SK-N-SH (cell line): Measurements from ENCODE around the gene PRICKLE4. TPM values are rescaled to one million over a fixed set of nuclear protein-coding genes. Genes with fewer than 3 reads are reported as not detected.

Experiments used
- CTCF ChIA-PET: fragments of 300-600, 350-600 bp; formaldehyde crosslinking; extraction: SDS; loops from one replicate; lab custom pipeline; 2021; lab: Yijun Ruan, JAX
- POLR2A ChIA-PET: fragments of 350-600 bp; sonication (Branson Sonifier 250); formaldehyde crosslinking; extraction: SDS; loops from one replicate; lab custom pipeline; 2020; ENCODE audit warnings: antibody characterized with exemption, inconsistent platforms; lab: Yijun Ruan, JAX
- DNase-seq: peaks from one replicate; pipeline ENCODE4 v3.0.0; 2012
- H2AFZ ChIP-seq: fragments of 200-600 bp; sonication (generic); 2 replicates; pipeline ENCODE4 v1.8.1; 2016; ENCODE audit warnings: antibody characterized with exemption, mild to moderate bottlenecking, low read depth
- H3F3A ChIP-seq: fragments of 200-600 bp; sonication (generic); replicated peaks from 2 replicates; pipeline ENCODE3; 2016; ENCODE audit warnings: antibody characterized with exemption, mild to moderate bottlenecking; ENCODE audit not compliant: insufficient read depth
- H3K27ac ChIP-seq, 2 experiments: fragments of 200-500 bp in 1 of 2; fragments of 200-600 bp in 1 of 2; sonication (Bioruptor generic) in 1 of 2; sonication (generic), shearing (Covaris generic) in 1 of 2; 2 replicates each; pipeline versions ENCODE4 v1.5.1 to v1.6.1; 2014 to 2016; ENCODE audit warnings: low read depth in 2 of 2, inconsistent platforms in 1 of 2, low read length in 1 of 2, mild to moderate bottlenecking in 1 of 2, mixed read lengths in 1 of 2
- H3K27me3 ChIP-seq: fragments of 200-600 bp; sonication (generic), shearing (Covaris generic); 2 replicates; pipeline ENCODE4 v1.6.1; 2016; ENCODE audit warnings: mixed run types; ENCODE audit not compliant: insufficient read depth
- H3K36me3 ChIP-seq, 2 experiments: fragments of 200-500 bp in 1 of 2; fragments of 200-600 bp in 1 of 2; sonication (Bioruptor generic) in 1 of 2; sonication (generic) in 1 of 2; replicated peaks in 1 of 2; 2 replicates each; pipeline versions ENCODE3 to v1.5.1; 2014 to 2016; ENCODE audit warnings: low read length in 1 of 2, mild to moderate bottlenecking in 1 of 2; ENCODE audit not compliant: insufficient read depth in 2 of 2, control insufficient read depth in 1 of 2
- H3K4me1 ChIP-seq, 2 experiments: fragments of 200-500 bp in 1 of 2; fragments of 200-600 bp in 1 of 2; sonication (Bioruptor generic) in 1 of 2; sonication (generic), shearing (Covaris generic) in 1 of 2; 2 replicates each; pipeline versions ENCODE4 v1.5.1 to v1.6.1; 2014 to 2016; ENCODE audit warnings: low read depth in 1 of 2, low read length in 1 of 2, mixed run types in 1 of 2; ENCODE audit not compliant: insufficient read depth in 2 of 2, control insufficient read depth in 1 of 2
- H3K4me2 ChIP-seq: fragments of 200-600 bp; sonication (generic), shearing (Covaris generic); 2 replicates; pipeline ENCODE4 v1.6.1; 2017; ENCODE audit warnings: mixed run types
- H3K4me3 ChIP-seq, 2 experiments: fragments of 200-500 bp in 1 of 2; fragments of 200-600 bp in 1 of 2; sonication (Bioruptor generic) in 1 of 2; sonication (generic), shearing (Covaris generic) in 1 of 2; 2 replicates each; pipeline versions ENCODE4 v1.5.1 to v1.8.1; 2014 to 2016; ENCODE audit warnings: low read depth in 2 of 2, inconsistent platforms in 1 of 2, low read length in 1 of 2, mild to moderate bottlenecking in 1 of 2, mixed read lengths in 1 of 2, moderate library complexity in 1 of 2
- H3K79me2 ChIP-seq: fragments of 200-600 bp; sonication (generic); 2 replicates; pipeline ENCODE4 v1.8.1; 2017; ENCODE audit warnings: mild to moderate bottlenecking; ENCODE audit not compliant: insufficient read depth
- H3K9ac ChIP-seq: fragments of 200-600 bp; sonication (generic); 2 replicates; pipeline ENCODE4 v1.6.1; 2017; ENCODE audit warnings: mixed run types
- H3K9me2 ChIP-seq: fragments of 200-600 bp; sonication (generic); 2 replicates; pipeline ENCODE4 v1.6.1; 2017; ENCODE audit warnings: mixed run types
- H3K9me3 ChIP-seq: fragments of 200-600 bp; sonication (generic); 2 replicates; pipeline ENCODE4 v1.6.1; 2017; ENCODE audit warnings: mixed run types, mild to moderate bottlenecking, moderate library complexity
- H4K20me1 ChIP-seq: fragments of 200-600 bp; sonication (generic); 2 replicates; pipeline ENCODE4 v1.6.1; 2017; ENCODE audit warnings: mild to moderate bottlenecking, mixed run types; ENCODE audit not compliant: insufficient read depth
- CTCF ChIP-seq: fragments of 200-600 bp; sonication (generic); IDR thresholded peaks from 2 replicates; pipeline ENCODE4 v1.6.1; 2017; ENCODE audit warnings: antibody characterized with exemption, mild to moderate bottlenecking, moderate library complexity
- ELF1 ChIP-seq: IDR thresholded peaks from 2 replicates; pipeline ENCODE4 v1.4.0; 2012
- EP300 ChIP-seq, 2 experiments: IDR thresholded peaks; 2 replicates each; pipeline versions ENCODE4 v1.4.0 to v1.6.1; 2012; ENCODE audit warnings: borderline replicate concordance in 1 of 2, low read depth in 1 of 2, low read length in 1 of 2
- FOSL2 ChIP-seq: IDR thresholded peaks from 2 replicates; pipeline ENCODE4 v1.4.0; 2012; ENCODE audit warnings: low read depth, mild to moderate bottlenecking, moderate library complexity, borderline replicate concordance
- FOXJ3 ChIP-seq: sonication (generic); formaldehyde crosslinking; IDR thresholded peaks from 2 replicates; pipeline ENCODE4 v1.5.1; 2020; ENCODE audit warnings: mild to moderate bottlenecking, missing genetic modification reagents
- GABPA ChIP-seq: IDR thresholded peaks from 2 replicates; pipeline ENCODE4 v1.4.0; 2012; ENCODE audit warnings: low read depth, mild to moderate bottlenecking
- IRF3 ChIP-seq: fragments of 150-350 bp; IDR thresholded peaks from 2 replicates; pipeline ENCODE4 v1.6.1; 2016; ENCODE audit warnings: mild to moderate bottlenecking, low read depth, low read length
- JUND ChIP-seq: IDR thresholded peaks from 2 replicates; pipeline ENCODE4 v1.4.0; 2012
- MAX ChIP-seq: IDR thresholded peaks from 2 replicates; pipeline ENCODE4 v1.4.0; 2012; ENCODE audit warnings: low read depth
- NFIC ChIP-seq: IDR thresholded peaks from 2 replicates; pipeline ENCODE4 v1.4.0; 2012; ENCODE audit warnings: borderline replicate concordance
- NRF1 ChIP-seq: IDR thresholded peaks from 2 replicates; pipeline ENCODE4 v1.6.1; 2012; ENCODE audit warnings: low read depth, mild to moderate bottlenecking, low read length
- RAD21 ChIP-seq: IDR thresholded peaks from 2 replicates; pipeline ENCODE4 v1.6.1; 2012; ENCODE audit warnings: mild to moderate bottlenecking, low read length
- TEAD4 ChIP-seq: IDR thresholded peaks from 2 replicates; pipeline ENCODE4 v1.4.0; 2012; ENCODE audit warnings: mild to moderate bottlenecking, borderline replicate concordance; ENCODE audit not compliant: insufficient read depth
- USF2 ChIP-seq: fragments of 150-350 bp; IDR thresholded peaks from 2 replicates; pipeline ENCODE4 v1.6.1; 2017; ENCODE audit warnings: antibody characterized with exemption, low read length, low read depth, borderline replicate concordance
- YY1 ChIP-seq: IDR thresholded peaks from 2 replicates; pipeline ENCODE4 v1.4.0; 2012; ENCODE audit warnings: low read depth, mild to moderate bottlenecking
- ZBTB33 ChIP-seq: IDR thresholded peaks from 2 replicates; pipeline ENCODE4 v1.4.0; 2012; ENCODE audit warnings: low read depth, borderline replicate concordance
- WGBS: methylation state at CpG from one replicate; pipeline ENCODE4 v1.1.6; 2017; ENCODE audit warnings: low lambda C conversion rate; 5-methylcytosine and 5-hydroxymethylcytosine counted together
- polyA plus RNA-seq, 3 experiments: library from polyadenylated mRNA; depleted of rRNA; stranded (reverse); fragments of >200 nt; gene quantifications; 2 replicates each; pipeline ENCODE4 v1.2.3, GENCODE V29; 2012

Gene PRICKLE4
- polyA plus RNA-seq, 1 of the 3 experiments (the other 2 are of a cell fraction), result 3.9 TPM

- H4K20me1 ChIP-seq, result no peaks in the 10 kb centered on the region
- no peak within 1 kb of the TSS for H3K27ac ChIP-seq
- 76% methylated on average over 15 of the region's 15 CpGs for WGBS
- no peaks in the 10 kb centered on the region for H3K79me2 ChIP-seq
- H3F3A ChIP-seq, result no peaks in the 10 kb centered on the region
- peaks cover 0 to 5% of the 10 kb centered on the region in 2 experiments; a peak in 1 of 4 replicates for H3K4me1 ChIP-seq
- H3K4me2 ChIP-seq, result no peak within 1 kb of the TSS
- TF ChIP-seq JUND (no peak), GABPA (no peak), YY1 (no peak), IRF3 (no peak), USF2 (no peak), EP300 (IDR thresholded peaks at IDR 0.05; ENCODE audit: borderline replicate concordance in 1 of 2, low read depth in 1 of 2, low read length in 1 of 2) (no peak), CTCF (no peak), MAX (no peak), TEAD4 (no peak), NFIC (no peak), NRF1 (no peak), RAD21 (no peak), FOXJ3 (CRISPR knock-in tag) (no peak), ZBTB33 (no peak), ELF1 (no peak), FOSL2 (no peak)
- H3K9ac ChIP-seq, result no peak within 1 kb of the TSS
- H2AFZ ChIP-seq, result no peak within 1 kb of the TSS
- no peaks in the 10 kb centered on the region for H3K27me3 ChIP-seq
- ChIA-PET CTCF (interaction anchor here (1.4 to 1.9 kb wide), 3 partner anchors 16 to 40 kb away, joined by 4 to 7 read pairs (median 5); partner anchors contain the start of gene TOMM6), POLR2A (no interaction called here)
- DNase-seq, result no peak
- no peak within 1 kb of the TSS for H3K4me3 ChIP-seq
- H3K36me3 ChIP-seq, result no peaks in the 10 kb centered on the region
- H3K9me2 ChIP-seq, result no peaks in the 10 kb centered on the region
- H3K9me3 ChIP-seq, result no peaks in the 10 kb centered on the region
Observed at GRCh38 chr6:41747256-41748101, 33.1 kb upstream of the PRICKLE4 start, which contains the start of gene PGC. Gene PGC (minus strand): TSS chr6:41747397. CDS start chr6:41747334, 63 bp downstream.
